Fibroblast of peridontal ligament (primary cell): ENCODE results near the gene DPP9.

Experiments used
- DNase-seq: peaks from one replicate; pipeline ENCODE4 v3.0.0-alpha.2; 2010; ENCODE audit errors: extremely low read depth

Gene DPP9

DNA sequence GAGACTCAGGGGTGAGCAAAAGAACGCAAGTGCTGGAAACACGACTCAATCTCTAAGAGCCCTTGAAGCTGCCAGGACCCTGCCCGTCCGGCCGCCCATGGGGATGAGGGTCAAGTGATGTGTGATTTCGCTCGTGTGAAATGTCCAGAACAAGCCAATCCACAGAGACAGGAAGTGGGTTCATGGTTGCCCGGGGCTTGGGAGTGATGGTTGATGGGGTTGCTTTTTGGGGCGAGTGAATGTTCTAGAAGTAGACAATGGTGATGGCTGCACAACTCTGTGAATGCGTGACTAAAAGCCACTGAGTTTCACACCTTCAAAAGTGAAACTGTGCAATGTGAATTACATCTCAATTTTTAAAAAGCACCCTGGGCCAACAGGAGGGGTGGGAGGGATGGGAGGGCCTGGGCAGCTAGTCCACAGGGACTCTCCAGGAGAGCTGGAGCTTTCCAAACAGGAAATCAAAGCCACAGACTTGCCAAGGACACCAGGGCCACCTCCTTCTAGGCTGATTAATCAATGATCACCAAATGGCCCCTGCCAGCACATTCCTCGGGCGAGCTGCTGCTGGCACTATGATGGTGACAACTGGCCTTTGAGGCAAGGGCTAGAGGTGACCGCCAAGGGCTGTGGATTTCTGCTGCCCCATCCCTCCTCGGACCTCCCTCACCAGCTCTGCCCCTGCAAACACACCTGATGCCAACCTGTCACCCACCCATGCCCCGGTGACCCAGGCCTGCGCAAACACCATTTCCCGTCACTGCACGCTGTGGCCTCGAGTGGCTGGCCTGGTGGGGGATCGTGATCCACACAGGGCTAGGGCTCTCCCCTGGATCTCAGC is 14.0 kb downstream of the DPP9 start:
- DNase-seq: no peak

DNA sequence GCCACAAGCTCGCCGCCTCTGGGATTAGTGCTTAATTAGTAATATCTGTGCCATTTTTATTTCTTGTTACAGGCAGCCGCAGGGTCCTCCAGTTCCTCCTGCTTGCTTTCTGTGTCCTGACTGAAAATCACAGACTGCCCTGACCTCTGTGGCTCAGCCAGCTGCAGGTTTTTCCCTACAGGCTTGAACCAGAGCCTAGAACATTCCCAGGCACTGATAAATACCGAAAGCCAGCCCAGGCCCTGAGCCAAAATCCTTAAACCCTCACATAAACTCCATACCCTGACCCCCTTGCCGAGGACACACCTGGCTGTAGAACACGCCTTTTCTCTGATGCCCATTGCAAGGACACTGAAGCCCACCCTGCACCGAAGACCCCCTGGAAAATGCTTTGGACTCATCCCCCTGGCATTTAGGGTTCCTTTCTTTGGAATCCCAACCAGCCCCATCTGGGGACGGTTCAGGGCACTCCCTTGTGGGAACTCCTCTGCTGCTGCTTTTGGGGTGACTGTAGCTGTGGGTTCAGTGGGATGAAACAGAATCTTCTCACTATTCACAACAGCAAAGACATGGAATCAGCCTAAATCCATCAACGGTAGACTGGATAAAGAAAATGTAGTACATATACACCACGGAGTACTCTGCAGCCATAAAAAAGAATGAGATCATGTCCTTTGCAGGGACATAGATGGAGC is 15.5 kb downstream of the DPP9 start:
- DNase-seq: no peak

DNA sequence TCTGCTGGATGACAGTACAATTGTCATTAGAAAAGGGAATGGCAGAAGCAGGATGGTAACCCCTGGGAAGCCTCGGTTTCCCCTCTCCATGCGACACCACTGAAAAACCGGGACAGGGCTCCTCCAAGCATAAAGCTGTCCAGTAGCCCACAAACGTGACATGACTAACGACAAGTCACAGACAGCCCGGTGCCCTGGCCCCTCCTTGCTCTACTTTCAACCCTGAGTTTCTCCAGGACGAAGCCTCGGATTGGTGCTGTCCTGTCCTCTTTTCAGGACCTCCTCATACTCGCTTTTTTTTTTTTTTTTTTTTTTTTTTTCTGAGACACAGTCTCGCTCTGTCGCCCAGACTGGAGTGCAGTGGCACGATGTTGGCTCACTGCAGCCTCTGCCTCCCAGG is 16.3 kb downstream of the DPP9 start:
- DNase-seq: no peak

- no peak for DNase-seq
These were observed 18.1 kb downstream of the DPP9 start for GRCh38 chr19:4705413-4706131.

DNA sequence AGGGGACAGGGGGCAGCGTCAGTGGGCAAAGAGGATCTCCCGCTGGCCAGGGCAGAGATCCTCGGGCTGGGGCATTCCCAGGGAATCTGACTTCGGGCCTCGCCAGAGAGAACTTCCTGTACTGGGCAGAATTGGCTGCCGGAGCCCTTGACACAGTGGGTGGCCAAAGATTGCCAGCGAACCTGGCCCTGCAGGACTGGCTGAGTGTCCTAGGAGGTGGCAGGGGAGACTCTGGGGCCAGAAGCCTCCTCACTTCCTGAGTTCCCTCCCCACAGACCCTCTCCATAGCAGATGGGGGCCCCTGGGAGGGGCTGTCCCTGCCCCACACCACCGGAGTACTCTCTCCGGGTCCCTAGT is 19.3 kb downstream of the DPP9 start:
- no peak for DNase-seq

DNA sequence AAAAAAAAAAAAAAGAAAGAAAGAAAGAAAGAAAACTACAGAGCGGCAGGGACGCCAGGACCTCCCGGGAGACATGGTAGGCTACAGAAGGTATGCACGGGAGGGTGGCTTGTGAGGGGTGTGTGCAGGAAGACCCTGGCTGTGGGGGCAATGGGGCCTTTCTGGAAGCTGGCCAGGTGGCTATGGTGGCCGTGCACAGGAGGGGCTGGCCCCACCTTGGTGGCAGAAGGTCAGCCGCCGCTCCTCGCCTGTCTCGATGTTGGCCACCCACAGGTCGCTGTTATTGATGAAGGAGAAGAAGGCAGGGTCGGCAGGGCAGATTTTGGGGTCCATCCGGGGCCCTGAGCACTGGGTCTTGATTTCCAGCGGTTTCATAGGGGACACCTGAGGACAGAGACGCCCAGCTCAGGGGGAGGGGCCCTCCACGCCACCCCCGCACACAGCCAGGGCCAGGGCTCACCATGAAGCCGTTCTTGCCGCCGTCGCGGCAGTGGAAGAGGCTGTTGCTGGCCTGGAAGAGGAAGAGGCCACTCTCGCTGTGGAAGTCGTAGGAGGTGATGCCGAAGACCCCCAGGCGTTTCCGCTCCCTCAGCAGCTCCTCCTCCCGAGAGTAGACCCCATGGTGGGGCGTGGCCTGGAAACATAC is 19.8 kb downstream of the DPP9 start:
- no peak for DNase-seq

- no peak for DNase-seq
These were observed 20.9 kb downstream of the DPP9 start for GRCh38 chr19:4702764-4703163.

DNA sequence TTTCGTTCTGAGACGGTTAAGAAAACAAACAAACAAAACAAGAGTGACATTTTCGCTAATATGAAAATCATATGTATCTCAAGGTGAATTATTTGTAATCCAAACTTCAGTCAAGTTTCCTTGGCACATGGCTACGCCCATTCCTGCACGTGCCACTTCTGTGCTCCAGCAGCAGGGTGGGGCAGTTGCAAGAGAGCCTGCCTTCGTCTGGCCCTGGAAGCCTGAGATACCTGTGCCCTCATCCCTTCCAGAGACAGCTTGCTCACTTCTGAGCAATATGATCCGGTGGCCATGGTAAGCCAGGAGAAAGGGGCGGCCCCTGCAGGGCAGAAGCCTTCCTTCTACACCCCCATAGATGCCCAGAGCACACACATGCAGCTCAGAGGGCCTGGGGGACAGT is 22.1 kb downstream of the DPP9 start:
- no peak for DNase-seq

DNA sequence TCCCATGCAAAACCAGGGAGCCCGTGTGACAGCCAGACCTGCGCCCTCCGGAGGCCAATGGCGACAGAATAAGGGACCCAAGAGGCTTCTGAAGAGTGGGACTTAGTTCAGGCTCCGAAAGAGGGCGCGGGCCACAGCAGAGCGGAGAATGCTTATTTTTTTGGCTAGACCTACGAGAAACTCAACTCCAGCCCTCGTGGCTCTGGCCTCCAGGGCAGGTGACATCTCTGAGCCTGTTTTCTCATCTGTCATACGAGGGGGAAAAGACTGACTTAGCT is 23.0 kb downstream of the DPP9 start:
- no peak for DNase-seq

- no peak for DNase-seq
These were observed 23.6 kb downstream of the DPP9 start for GRCh38 chr19:4699826-4700692.

GRCh38 chr19:4697304-4697703 is 26.3 kb downstream of the DPP9 start:
- DNase-seq: no peak

DNA sequence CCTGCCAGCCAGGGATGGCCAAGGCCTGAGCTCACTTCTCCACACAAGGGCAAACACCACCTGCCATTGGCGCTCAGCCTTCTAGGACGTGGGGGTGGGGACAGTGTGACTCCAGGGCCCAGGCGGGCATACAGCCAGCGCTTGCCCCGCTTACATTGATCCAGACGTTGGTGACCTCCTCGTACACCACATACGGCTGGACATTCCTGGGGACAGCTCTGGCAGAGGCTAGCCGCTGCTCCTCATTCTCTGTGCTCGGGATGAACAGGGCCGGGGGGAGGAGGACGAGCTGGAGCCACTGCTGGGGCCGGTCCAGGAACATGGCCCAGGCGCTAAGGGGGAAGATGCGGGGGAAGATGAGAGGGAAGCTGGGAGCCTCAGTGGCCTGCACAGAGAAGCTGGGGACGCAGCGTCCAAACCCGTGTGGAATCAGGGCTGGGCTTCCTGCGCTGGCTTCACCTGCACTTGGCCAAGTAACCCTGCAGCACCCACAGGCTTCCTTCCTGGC is 28.4 kb downstream of the DPP9 start:
- no peak for DNase-seq

GRCh38 chr19:4694211-4694987 is 29.2 kb downstream of the DPP9 start:
- peak; percentile 87 for DNase-seq

- DNase-seq: no peak
These were observed 30.0 kb downstream of the DPP9 start for GRCh38 chr19:4693471-4694121.

GRCh38 chr19:4693078-4693350 is 30.6 kb downstream of the DPP9 start:
- no peak for DNase-seq

DNA sequence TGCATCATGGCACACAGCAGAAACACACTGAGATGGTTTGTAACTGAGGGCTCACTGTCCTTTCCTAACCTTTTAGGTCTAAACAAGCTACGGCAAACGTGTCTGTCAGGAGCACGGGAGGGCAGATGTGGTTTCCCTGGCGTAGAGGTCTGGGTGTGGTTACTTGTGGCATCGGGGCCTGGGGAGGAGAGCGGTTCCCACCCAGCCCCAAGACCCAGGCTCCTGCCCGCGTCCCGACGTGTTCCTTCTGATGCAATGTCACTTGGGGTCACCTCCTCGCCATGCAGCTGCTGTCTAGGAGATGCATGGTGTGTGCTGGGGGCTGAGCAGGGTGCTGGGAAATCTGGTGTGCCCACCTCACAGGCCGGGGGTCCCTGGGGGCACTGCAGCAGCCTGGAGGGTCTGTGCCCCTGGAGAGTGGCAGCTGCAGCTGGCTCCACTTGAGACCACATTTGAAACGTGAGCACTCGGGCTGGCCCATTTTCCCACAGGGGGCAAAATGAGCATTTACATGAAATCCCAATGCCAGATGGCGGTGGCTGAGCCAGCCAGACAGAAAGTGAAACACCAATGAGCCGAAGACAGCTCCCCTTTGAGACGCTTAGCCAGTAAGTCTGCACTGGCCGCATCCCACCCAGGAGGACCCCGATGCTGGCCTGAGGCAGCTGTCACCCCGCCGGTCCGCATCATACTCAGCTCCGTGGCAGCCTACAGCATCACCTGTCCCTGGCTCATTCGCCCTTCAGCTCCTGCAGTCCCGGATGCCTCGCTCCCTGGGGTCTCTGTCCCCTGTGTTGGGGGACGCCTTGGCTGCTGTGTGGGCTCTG is 31.2 kb downstream of the DPP9 start:
- DNase-seq: no peak

GRCh38 chr19:4691373-4691772 is 32.3 kb downstream of the DPP9 start:
- no peak for DNase-seq

DNA sequence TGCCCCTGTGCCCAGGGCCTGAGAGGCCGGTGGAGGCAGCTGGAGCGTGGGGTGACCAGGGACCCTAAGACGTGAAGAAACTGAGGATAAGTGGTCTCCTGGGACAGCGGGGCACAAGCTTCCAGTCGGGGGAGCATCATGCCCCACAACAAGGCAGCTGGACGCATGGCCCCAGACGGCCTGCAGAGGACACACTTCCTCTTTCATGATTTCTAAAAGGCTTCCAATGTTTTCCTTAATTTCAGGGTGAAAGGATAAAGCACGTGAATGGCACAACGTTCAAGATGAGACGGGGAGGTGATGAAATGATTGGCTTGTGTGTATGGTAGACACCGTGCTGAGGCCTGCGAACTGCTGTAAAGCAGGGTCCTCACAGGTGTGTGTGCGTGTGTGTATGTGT is 33.3 kb downstream of the DPP9 start:
- DNase-seq: no peak

GRCh38 chr19:4689403-4689802 is 34.2 kb downstream of the DPP9 start:
- no peak for DNase-seq
